HCT116 (cell line): ENCODE results near the gene E2F1.
A peak's percentile ranks its signal among the peaks of the same experiment; 100 is the strongest.

Experiments used
- CTCF ChIP-seq, 3 experiments: fragments of 200-600 bp in 1 of 3; sonication (generic) in 1 of 3; IDR thresholded peaks in 2 of 3; conservative IDR thresholded peaks in 1 of 3; 2 replicates each; pipeline ENCODE4 v1.5.1; 2012 to 2017; ENCODE audit warnings: low read depth in 2 of 3, low read length in 2 of 3, antibody characterized with exemption in 1 of 3, borderline replicate concordance in 1 of 3, control low read depth in 1 of 3, mild to moderate bottlenecking in 1 of 3, mixed read lengths in 1 of 3, mixed run types in 1 of 3, moderate library complexity in 1 of 3; ENCODE audit not compliant: insufficient read depth in 1 of 3
- EZH2 ChIP-seq: fragments of 200-600 bp; sonication (generic); IDR thresholded peaks from 2 replicates; pipeline ENCODE4 v1.6.1; 2017; ENCODE audit warnings: antibody characterized with exemption, mixed run types
- JUND ChIP-seq: IDR thresholded peaks from 2 replicates; pipeline ENCODE4 v1.6.1; 2012
- MAX ChIP-seq: IDR thresholded peaks from 2 replicates; pipeline ENCODE4 v1.6.1; 2012
- RAD21 ChIP-seq: IDR thresholded peaks from 2 replicates; pipeline ENCODE4 v1.6.1; 2012; ENCODE audit warnings: low read depth, mild to moderate bottlenecking

- TF ChIP-seq CTCF (IDR thresholded peaks at IDR 0.05 in 2 of 3, conservative IDR thresholded peaks at IDR 0.05 in 1 of 3; ENCODE audit: borderline replicate concordance in 1 of 3, insufficient read depth in 1 of 3, low read depth in 2 of 3, low read length in 2 of 3) (0 out of 6 replicates have a peak, but pooled peaks of 1 of the 3 experiments have one; percentile 12), MAX (peak; percentile 56), JUND (peak; percentile 49), EZH2 (no peak), RAD21 (no peak)
Measured at GRCh38 chr20:33732166-33732970, 46.2 kb upstream of the E2F1 start.
